Measurements from ENCODE around the gene RPL10A. TPM values are rescaled to one million over a fixed set of nuclear protein-coding genes. Genes with fewer than 3 reads are reported as not detected.

The RPL10A gene
- polyA plus RNA-seq, 2 of the 4 experiments (the other 2 are of a cell fraction): 1,150 to 1,645 TPM

GRCh38 chr6:35454391-35455110, 13.7 kb upstream of the RPL10A start (continued):
- TF ChIP-seq PBX3 (IDR thresholded peaks at IDR 0.05) (no peak), RNF2 (IDR thresholded peaks at IDR 0.05; ENCODE audit: borderline replicate concordance, low read depth) (no peak), ZNF302 (CRISPR knock-in tag; IDR thresholded peaks at IDR 0.05) (no peak), NFE2L2 (conservative IDR thresholded peaks at IDR 0.05; ENCODE audit: low read length) (no peak), SMC3 (IDR thresholded peaks at IDR 0.05) (no peak)

GRCh38 chr6:35457907-35458306, 10.3 kb upstream of the RPL10A start:
- DNase-seq (ENCODE audit: low read depth in 1 of 2, low spot score in 1 of 2) (no peak), FAIRE-seq (no peak), ATAC-seq (no peak)
- ChIA-PET CTCF (interaction anchor here (1.1 to 8.0 kb wide), 3 partner anchors 9 to 116 kb away, joined by 4 to 48 read pairs (median 8); partner anchors contain the start of genes PPARD and RPL10A), POLR2A (no interaction called here)
- Histone ChIP-seq H3K9me3 (no peaks in the 10 kb centered on the region), H3K27ac (no peak overlapping the region), H3K4me2 (no peak overlapping the region), H3K4me3 (no peak overlapping the region), H3K4me1 (no peaks in the 10 kb centered on the region)
- TF ChIP-seq MAZ (IDR thresholded peaks at IDR 0.05; ENCODE audit: borderline replicate concordance, low read depth, low read length) (no peak), HDAC2 (IDR thresholded peaks at IDR 0.05) (no peak), RCOR1 (IDR thresholded peaks at IDR 0.05; ENCODE audit: low read depth, low read length) (no peak), POLR2AphosphoS2 (conservative IDR thresholded peaks at IDR 0.05; ENCODE audit: low read length) (no peak), ZC3H11A (IDR thresholded peaks at IDR 0.05) (no peak), HOXB5 (CRISPR knock-in tag; IDR thresholded peaks at IDR 0.05) (no peak), NR3C1 (IDR thresholded peaks at IDR 0.05) (no peak), MYC (IDR thresholded peaks at IDR 0.05; ENCODE audit: borderline replicate concordance, low read length) (no peak), HOXA7 (CRISPR knock-in tag; IDR thresholded peaks at IDR 0.05) (no peak), HES2 (IDR thresholded peaks at IDR 0.05) (no peak), HOXB13 (CRISPR knock-in tag; IDR thresholded peaks at IDR 0.05; ENCODE audit: low read depth) (no peak), EP300 (IDR thresholded peaks at IDR 0.05) (no peak), JUN (IDR thresholded peaks at IDR 0.05) (no peak)
- 85% methylated on average over 2 of the region's 4 CpGs for WGBS (ENCODE audit: missing lambda C conversion rate)

GRCh38 chr6:35461270-35461669, 6.9 kb upstream of the RPL10A start:
- DNase-seq (ENCODE audit: low read depth in 1 of 2, low spot score in 1 of 2) (no peak), ATAC-seq (no peak), FAIRE-seq (no peak)
- TF ChIP-seq BHLHE40 (IDR thresholded peaks at IDR 0.05; ENCODE audit: low read depth, low read length) (no peak), FOXS1 (CRISPR knock-in tag; IDR thresholded peaks at IDR 0.05) (no peak), ATOH8 (CRISPR knock-in tag; IDR thresholded peaks at IDR 0.05; ENCODE audit: low read depth) (no peak), HOXB13 (CRISPR knock-in tag; IDR thresholded peaks at IDR 0.05; ENCODE audit: low read depth) (no peak), POLR2A (IDR thresholded peaks at IDR 0.05; ENCODE audit: low read length) (no peak), HES2 (IDR thresholded peaks at IDR 0.05) (no peak), MAX (IDR thresholded peaks at IDR 0.05) (no peak), SREBF2 (IDR thresholded peaks at IDR 0.05) (no peak), FOSB (CRISPR knock-in tag; IDR thresholded peaks at IDR 0.05) (no peak), POLR2AphosphoS2 (conservative IDR thresholded peaks at IDR 0.05; ENCODE audit: low read length) (no peak), ELK1 (IDR thresholded peaks at IDR 0.05; ENCODE audit: low read depth, low read length) (no peak), ZC3H11A (IDR thresholded peaks at IDR 0.05) (no peak)
- no peak overlapping the region for H3K27ac ChIP-seq
- H3K9me3 ChIP-seq: no peaks in the 10 kb centered on the region
- no peak overlapping the region for H3K4me2 ChIP-seq
- H3K4me3 ChIP-seq: no peak overlapping the region
- ChIA-PET CTCF (no interaction called here), POLR2A (no interaction called here)
- no peaks in the 10 kb centered on the region for H3K4me1 ChIP-seq
- 85% methylated on average over 3 of the region's 3 CpGs for WGBS (ENCODE audit: missing lambda C conversion rate)

Data from A549 (cell line).